Uterus (tissue), 4 donors: Measurements from ENCODE around the gene CHCHD1. TPM values are rescaled to one million over a fixed set of nuclear protein-coding genes. Genes with fewer than 3 reads are reported as not detected.

ENCODE experiments used
- DNase-seq, 2 donors: peaks; one replicate each; pipeline ENCODE4 v3.0.0-alpha.2; 2019 to 2020
- H3K27ac ChIP-seq, 2 donors: fragments of 200-600 bp; sonication (generic); 1 replicate in 1 of 2; 2 replicates in 1 of 2; pipeline ENCODE4 v1.5.1; 2016 to 2018
- H3K27me3 ChIP-seq, 2 donors: fragments of 200-600 bp; sonication (generic); one replicate each; pipeline ENCODE4 v1.5.1; 2018 to 2019; ENCODE audit warnings: control low read depth in 1 of 2
- H3K36me3 ChIP-seq, 2 donors: fragments of 200-600 bp; sonication (generic); one replicate each; pipeline ENCODE4 v1.5.1; 2019; ENCODE audit warnings: control low read depth in 1 of 2
- H3K4me1 ChIP-seq, 2 donors: fragments of 200-600 bp; sonication (generic); one replicate each; pipeline ENCODE4 v1.5.1; 2018 to 2019; ENCODE audit warnings: control low read depth in 1 of 2
- H3K4me3 ChIP-seq, 2 donors: fragments of 200-600 bp; sonication (generic); 1 replicate in 1 of 2; 2 replicates in 1 of 2; pipeline ENCODE4 v1.5.1; 2018 to 2019; ENCODE audit warnings: mild to moderate bottlenecking in 1 of 2
- H3K9me3 ChIP-seq, 2 donors: fragments of 200-600 bp; sonication (generic); one replicate each; pipeline ENCODE4 v1.5.1; 2019; ENCODE audit warnings: control low read depth in 1 of 2
- POLR2A ChIP-seq, 2 donors: fragments of 450-650 bp; IDR thresholded peaks; one replicate each; pipeline ENCODE4 v1.6.1; 2016; ENCODE audit warnings: antibody characterized with exemption in 2 of 2, mild to moderate bottlenecking in 1 of 2, moderate library complexity in 1 of 2
- intact Hi-C: fragments of 100-400 bp; cut with DNase I; formaldehyde crosslinking; loops from one replicate; pipeline ENCODE4 v1.15.1; 2023; ENCODE audit warnings: low total_unique reads
- total RNA-seq, 4 donors: library from RNA; depleted of rRNA in 3 of 4; stranded (reverse); fragments of >200 nt in 3 of 4; gene quantifications; one replicate each; pipeline versions ENCODE4 v1.1.0 to v1.2.4, GENCODE V29; 2014 to 2023
- TF ChIP-seq, protein P1 (sequence below), 4 experiments: fragments of 200-600 bp in 2 of 4; fragments of 450-650 bp in 2 of 4; sonication (generic) in 2 of 4; IDR thresholded peaks; one replicate each; pipeline ENCODE4 v1.5.1; 2016 to 2019; ENCODE audit warnings: antibody characterized with exemption in 4 of 4, mild to moderate bottlenecking in 2 of 4, moderate library complexity in 1 of 4
- donor health status: DM: yes; HTN: yes; CAD: no.

CHCHD1 gene
- total RNA-seq, 4 donors from 2014 or later = 7.1 to 15.3 (median 11.0) TPM

DNA sequence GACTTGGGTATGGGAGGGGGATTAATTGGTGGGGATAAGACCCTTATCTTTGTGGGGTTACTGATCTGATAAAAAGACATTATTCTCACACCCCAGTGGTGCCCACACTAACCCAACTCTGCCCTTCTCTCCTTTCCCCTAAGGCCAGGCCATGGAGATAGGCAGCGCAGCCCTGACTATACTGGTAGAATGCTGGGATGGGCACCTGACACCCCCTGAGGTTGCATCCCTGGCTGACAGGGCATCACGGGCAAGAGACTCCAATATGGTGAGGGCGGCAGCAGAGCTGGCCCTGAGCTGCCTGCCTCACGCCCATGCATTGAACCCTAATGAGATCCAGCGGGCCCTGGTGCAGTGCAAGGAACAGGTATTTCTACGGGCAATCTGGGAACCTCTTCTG lies 16.2 kb downstream of the CHCHD1 start:
- no peaks in the 10 kb centered on the region for H3K9me3 ChIP-seq
- H3K27me3 ChIP-seq = no peaks in the 10 kb centered on the region
- no peak for DNase-seq
- no peak overlapping the region for H3K4me3 ChIP-seq
- H3K4me1 ChIP-seq = no peaks in the 10 kb centered on the region
- TF ChIP-seq POLR2A (IDR thresholded peaks at IDR 0.05) = no peak
- TF ChIP-seq, protein P1, sequence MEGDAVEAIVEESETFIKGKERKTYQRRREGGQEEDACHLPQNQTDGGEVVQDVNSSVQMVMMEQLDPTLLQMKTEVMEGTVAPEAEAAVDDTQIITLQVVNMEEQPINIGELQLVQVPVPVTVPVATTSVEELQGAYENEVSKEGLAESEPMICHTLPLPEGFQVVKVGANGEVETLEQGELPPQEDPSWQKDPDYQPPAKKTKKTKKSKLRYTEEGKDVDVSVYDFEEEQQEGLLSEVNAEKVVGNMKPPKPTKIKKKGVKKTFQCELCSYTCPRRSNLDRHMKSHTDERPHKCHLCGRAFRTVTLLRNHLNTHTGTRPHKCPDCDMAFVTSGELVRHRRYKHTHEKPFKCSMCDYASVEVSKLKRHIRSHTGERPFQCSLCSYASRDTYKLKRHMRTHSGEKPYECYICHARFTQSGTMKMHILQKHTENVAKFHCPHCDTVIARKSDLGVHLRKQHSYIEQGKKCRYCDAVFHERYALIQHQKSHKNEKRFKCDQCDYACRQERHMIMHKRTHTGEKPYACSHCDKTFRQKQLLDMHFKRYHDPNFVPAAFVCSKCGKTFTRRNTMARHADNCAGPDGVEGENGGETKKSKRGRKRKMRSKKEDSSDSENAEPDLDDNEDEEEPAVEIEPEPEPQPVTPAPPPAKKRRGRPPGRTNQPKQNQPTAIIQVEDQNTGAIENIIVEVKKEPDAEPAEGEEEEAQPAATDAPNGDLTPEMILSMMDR (IDR thresholded peaks at IDR 0.05) = no peak
- no peak overlapping the region for H3K27ac ChIP-seq
- intact Hi-C loops = no loop called here
- no peaks in the 10 kb centered on the region for H3K36me3 ChIP-seq

DNA sequence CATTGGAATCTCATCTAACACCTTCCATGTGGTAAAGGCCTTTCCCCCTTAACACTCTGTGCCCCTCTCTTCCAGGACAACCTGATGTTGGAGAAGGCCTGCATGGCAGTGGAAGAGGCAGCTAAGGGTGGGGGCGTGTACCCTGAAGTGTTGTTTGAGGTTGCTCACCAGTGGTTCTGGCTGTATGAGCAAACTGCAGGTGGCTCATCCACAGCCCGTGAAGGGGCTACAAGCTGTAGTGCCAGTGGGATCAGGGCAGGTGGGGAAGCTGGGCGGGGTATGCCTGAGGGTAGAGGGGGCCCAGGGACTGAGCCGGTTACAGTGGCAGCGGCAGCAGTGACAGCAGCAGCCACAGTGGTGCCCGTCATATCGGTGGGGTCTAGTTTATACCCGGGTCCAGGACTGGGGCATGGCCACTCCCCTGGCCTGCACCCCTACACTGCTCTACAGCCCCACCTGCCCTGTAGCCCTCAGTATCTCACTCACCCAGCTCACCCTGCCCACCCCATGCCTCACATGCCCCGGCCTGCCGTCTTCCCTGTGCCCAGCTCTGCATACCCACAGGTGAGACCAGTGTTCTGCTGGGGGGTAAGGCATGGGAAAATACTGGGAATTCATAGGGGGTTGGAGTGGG lies 17.2 kb downstream of the CHCHD1 start:
- H3K36me3 ChIP-seq = no peaks in the 10 kb centered on the region
- TF ChIP-seq, protein P1 (IDR thresholded peaks at IDR 0.05) = no peak
- TF ChIP-seq POLR2A (IDR thresholded peaks at IDR 0.05) = no peak
- no peak overlapping the region for H3K27ac ChIP-seq
- no peaks in the 10 kb centered on the region for H3K9me3 ChIP-seq
- no peak overlapping the region for H3K4me3 ChIP-seq
- no peaks in the 10 kb centered on the region for H3K27me3 ChIP-seq
- intact Hi-C loops = no loop called here
- no peaks in the 10 kb centered on the region for H3K4me1 ChIP-seq
- no peak for DNase-seq

DNA sequence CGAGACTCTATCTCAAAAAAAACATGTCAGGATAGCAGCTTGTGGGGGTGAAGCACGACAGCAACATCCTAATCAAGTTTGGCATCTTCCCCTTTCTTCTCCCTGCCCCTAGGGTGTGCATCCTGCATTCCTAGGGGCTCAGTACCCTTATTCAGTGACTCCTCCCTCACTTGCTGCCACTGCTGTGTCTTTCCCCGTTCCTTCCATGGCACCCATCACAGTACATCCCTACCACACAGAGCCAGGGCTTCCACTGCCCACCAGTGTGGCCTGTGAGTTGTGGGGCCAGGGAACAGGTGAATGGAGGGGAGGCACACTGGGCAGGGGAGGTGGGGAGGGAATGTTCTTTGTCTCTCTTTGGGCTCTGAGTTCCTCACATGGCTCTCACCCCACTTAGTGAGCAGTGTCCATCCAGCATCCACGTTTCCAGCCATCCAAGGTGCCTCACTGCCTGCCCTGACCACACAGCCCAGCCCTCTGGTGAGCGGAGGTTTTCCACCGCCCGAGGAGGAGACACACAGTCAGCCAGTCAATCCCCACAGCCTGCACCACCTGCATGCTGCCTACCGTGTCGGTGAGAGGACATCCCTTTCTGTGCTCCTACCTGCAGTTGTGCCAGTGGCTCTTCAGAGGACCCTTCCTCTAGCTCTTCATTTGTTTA lies 18.2 kb downstream of the CHCHD1 start:
- Histone ChIP-seq H3K27me3 (no peaks in the 10 kb centered on the region), H3K36me3 (no peaks in the 10 kb centered on the region), H3K27ac (no peak overlapping the region), H3K4me3 (no peak overlapping the region), H3K4me1 (no peaks in the 10 kb centered on the region), H3K9me3 (no peaks in the 10 kb centered on the region)
- TF ChIP-seq, protein P1 (IDR thresholded peaks at IDR 0.05) = no peak
- TF ChIP-seq POLR2A (IDR thresholded peaks at IDR 0.05) = no peak
- intact Hi-C loops = no loop called here
- DNase-seq = no peak

DNA sequence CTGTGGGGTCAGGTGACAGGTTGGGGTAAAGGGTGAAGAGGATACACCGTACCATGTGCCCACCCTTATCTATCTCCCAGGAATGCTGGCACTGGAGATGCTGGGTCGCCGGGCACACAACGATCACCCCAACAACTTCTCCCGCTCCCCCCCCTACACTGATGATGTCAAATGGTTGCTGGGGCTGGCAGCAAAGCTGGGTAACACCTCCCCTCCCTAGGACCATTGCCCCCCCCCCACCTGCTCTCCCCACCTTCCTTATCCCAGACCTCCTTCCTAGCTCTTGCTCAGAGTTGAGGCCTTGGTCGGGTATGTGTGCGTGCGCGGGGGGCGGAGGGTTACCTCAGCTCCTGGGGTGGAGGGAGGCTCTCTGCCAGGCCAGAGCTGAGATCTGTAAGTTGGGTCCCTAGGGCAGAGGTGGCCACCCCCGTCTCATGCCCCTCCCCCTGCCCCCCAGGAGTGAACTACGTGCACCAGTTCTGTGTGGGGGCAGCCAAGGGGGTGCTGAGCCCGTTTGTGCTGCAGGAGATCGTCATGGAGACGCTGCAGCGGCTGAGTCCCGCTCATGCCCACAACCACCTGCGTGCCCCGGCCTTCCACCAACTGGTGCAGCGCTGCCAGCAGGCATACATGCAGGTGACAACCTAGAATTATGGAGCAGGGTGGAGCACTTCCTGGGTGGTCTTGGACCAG lies 18.9 kb downstream of the CHCHD1 start:
- H3K27ac ChIP-seq = no peak overlapping the region
- no peaks in the 10 kb centered on the region for H3K9me3 ChIP-seq
- no peaks in the 10 kb centered on the region for H3K36me3 ChIP-seq
- DNase-seq = no peak
- no peak for TF ChIP-seq POLR2A (IDR thresholded peaks at IDR 0.05)
- TF ChIP-seq, protein P1 (IDR thresholded peaks at IDR 0.05) = no peak
- no peaks in the 10 kb centered on the region for H3K4me1 ChIP-seq
- H3K27me3 ChIP-seq = no peaks in the 10 kb centered on the region
- intact Hi-C loops = no loop called here
- H3K4me3 ChIP-seq = no peak overlapping the region

DNA sequence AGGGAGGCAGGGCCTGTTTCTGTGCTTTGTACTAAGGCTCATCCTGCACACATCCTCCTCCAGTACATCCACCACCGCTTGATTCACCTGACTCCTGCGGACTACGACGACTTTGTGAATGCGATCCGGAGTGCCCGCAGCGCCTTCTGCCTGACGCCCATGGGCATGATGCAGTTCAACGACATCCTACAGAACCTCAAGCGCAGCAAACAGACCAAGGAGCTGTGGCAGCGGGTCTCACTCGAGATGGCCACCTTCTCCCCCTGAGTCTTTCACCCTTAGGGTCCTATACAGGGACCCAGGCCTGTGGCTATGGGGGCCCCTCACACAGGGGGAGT lies 19.4 kb downstream of the CHCHD1 start:
- TF ChIP-seq POLR2A (IDR thresholded peaks at IDR 0.05) = no peak
- TF ChIP-seq, protein P1 (IDR thresholded peaks at IDR 0.05) = no peak
- no peaks in the 10 kb centered on the region for H3K27me3 ChIP-seq
- H3K27ac ChIP-seq = no peak overlapping the region
- no peaks in the 10 kb centered on the region for H3K9me3 ChIP-seq
- H3K4me3 ChIP-seq = no peak overlapping the region
- intact Hi-C loops = no loop called here
- no peaks in the 10 kb centered on the region for H3K36me3 ChIP-seq
- no peak for DNase-seq
- H3K4me1 ChIP-seq = no peaks in the 10 kb centered on the region
